NCI-H1694 treated with DMSO at 0.1 percent for 48 hours (cell line): ENCODE results near the gene CD58.

Experiments used
- DNase-seq: peaks from one replicate; lab custom pipeline; 2025; lab: John Stamatoyannopoulos, UW

CD58 gene

DNA sequence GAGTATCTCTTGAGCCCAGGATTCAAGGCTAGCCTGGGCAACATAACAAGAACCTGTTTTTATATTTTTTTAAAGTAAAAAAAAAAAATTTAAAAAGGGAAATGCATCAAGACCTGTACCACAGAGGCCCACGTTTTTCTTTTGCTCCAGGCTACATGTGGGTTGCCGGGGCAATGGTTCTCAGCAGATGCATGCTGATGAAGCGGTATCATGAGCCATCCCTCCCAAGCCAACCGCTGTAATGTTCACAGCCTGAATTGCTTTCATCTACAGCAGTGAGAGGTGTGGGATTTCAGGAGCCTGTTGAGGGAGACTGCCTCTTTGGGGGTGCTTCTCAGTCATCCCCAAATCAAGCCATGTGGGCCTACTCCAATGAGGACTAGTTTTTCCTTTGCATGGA is 60.5 kb downstream of the CD58 start:
- no peak for DNase-seq

DNA sequence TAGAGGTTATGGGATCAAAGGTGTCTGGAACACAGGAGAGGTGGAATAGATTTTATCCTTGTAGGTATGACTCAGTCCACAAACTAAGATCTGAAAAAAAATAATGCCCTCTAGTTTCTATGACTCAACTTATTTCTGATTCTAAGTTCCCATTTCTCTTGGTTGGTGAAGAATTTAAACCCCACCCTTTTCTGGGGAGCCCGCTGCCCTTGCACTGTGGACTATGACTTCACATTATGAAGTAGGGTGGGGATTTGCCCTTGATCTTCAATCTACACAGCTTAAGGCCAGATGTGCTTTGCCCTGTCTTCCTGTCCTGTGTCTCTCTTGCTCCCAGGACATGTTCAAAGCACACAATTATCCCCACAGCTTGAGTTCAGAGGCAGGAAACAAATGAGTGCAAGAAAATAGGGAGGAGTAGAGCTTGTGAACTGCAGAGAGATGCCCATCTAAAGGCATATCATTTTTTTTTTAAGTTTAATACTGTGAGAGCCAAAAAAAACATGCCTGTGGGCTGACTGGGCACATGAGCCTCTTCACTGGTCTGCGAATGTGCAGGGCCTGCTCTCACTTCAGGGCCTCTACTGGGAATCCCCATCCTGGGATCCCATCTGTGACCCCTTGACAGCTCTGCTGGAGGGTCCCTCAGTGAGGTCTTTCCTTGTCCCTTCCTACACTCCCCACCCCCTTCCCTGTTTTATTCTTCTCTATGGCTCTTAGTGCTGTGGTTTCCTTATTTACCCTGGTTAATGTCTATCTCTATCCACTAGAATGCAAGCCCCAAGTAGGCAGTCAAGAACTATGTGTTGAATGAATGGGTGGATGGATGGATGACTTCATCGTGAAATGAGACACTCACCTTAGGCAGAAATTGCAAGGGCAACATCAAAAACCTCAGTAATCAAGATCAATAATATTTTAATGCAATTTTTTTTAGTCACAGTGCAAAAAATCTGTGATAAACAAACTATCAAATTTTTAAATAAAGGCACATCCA is 61.5 kb downstream of the CD58 start:
- DNase-seq: no peak

DNA sequence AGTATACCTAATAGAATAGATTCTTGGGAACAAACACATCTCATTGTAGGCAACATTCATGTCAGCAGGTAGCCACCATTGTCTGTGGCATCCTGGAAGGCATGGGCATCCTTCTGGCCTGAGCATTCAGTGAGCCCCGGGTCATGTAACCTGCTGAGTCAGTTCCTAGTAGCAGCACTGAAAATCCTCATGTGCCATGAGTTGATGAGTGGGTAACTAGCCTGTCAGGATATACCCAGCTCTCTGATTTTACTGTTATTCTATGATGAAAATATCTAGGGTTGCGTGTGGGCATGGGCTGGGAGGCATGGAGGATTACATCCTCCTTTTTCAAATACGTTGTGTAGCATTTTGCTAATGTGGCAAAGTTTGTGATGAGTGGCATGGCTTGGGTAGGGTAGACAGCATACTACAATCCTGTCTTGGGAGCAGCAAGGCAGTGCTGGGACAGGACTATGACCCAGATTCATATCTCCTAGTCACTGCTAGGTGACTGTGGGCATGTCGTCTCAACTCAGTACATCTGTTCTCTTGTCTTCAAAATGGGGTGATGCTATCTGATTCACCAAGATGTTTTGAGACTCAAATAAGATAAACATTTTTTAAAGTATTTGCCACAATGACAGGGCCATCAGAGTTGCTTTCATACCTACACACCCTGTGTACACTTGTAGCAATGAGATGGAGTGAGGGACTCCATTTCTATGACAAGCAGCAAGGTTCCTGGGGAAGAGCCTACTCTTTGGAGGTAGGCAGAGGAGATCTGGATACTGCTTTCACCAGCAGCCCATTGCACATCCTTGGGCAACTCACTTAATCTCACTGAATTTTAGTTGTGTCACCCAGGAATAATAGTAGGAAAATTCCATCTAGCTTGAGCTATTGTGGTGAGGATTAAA is 62.5 kb downstream of the CD58 start:
- DNase-seq: no peak

DNA sequence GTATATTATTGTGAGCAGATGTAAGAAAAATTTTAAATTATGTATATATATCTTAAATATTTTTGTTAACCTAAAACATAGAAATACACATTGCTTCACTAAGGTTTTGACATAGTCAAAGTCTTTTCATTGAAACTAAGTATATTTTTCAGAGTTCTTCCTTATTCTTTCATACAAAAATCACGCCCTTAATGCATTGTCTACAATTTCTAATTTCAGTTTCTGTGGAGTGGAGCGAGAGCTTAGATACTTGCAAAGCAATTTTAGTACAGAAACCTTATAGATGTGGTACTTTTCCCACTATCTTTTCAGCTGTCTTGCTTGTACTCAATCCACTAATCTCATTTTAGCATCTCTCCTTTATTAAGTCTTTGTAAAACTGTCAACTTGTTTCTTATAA is 63.2 kb downstream of the CD58 start:
- no peak for DNase-seq

DNA sequence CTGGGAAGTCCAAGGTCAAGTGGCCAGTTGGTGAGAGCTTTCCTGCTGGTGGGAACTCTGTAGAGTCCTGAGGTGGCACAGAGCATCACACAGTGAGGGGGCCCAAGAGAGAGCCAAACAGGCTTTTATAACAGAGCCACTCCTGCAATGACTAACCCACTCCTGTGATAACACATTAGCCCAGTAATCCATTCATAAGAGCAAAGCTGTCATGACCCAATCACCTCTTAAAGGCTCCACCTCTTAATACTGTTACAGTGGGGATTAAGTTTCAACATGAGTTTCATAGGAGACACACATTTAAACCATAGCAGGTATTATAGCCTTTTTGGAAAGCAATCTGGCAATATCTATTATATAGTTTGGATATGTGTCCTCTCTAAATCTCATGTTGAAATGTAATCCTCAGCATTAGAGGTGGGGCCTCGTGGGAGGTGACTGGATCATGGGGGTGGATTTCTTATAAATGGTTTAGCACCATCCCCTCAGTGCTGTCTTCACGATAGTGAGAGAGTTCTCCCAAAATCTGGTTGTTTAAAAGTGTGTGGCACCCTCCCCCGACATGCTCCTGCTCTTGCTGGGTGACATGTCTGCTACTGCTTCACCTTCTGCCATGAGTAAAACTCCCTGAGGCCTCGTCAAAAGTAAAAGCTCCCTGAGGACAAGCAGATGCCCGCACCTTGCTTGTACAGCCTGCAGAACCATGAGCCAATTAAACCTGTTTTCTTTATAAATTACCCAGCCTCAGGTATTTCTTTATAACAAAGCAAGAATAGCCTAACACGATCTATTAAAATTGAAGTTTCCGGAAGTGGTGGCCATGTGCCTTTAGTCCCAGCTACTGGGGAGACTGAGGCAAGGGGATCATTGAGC is 64.5 kb downstream of the CD58 start:
- no peak for DNase-seq

DNA sequence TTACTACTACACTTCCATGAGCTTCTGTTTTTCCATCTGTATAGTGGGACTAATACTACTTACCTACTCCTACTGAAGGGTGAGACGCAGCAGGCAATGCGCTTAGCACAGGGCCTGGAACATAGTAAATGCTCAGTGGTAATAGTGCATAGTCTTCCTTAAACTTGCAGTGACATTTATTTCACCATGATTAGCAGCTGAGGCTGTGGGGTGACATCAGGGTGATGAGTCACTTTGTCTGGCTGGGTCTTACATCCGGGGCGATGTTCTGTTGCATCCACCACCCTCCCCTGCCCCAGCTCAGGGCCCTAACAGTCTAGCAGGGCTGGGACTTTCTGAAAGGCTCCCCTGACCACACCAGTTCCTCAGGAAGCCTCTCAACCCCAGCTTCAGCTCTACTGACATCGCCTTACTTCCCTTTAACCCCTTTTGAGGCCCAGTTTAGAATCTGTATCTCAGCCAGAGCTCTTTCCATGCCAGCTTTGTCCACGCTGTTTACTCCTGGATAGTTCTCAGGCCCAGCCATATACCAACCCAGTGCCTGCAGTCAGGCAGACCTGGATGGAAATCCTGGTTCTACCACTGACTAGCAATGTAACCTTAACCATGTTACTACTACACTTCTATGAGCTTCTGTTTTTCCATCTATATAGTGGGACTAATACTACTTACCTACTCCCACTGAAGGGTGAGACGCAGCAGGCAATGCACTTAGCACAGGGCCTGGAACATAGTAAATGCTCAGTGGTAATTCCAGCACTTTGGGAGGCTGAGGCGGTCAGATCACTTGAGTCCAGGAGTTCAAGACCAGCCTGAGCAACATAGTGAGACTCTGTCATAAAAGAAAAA is 66.3 kb downstream of the CD58 start:
- DNase-seq: no peak

DNA sequence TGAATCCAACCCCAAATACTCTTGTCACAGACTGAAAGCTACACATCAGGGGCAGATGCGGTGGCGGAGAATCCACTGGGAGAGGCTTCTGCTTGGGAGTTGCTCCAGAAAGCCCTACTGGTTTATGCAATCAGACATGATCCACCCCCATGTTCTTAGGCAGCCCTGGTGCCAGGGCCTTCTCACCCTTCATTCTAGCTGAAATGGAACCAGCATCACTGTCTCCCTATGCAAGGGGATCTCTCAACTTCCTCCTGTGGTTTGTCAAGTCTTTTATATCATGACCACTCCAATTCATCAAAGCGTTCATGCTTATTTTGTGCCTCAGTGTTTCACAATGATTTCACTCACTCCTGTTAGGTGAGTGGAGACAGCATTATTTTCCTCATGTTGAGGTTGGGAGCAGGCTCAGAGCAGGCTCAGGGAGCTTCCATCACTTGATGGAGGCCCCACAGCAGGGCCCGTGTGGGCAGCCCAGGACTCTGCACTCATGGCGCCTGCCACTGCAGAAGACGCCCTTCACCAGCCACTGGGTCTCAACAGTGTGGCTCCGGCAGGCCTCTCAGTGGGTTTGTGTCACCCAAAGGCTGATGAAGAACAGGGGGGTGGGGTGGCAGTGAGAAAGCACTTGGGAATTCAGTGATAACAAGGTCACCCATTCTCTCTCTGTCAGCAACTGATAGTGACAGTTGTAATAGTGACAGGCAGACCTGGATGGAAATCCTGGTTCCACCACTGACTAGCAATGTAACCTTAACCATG is 67.1 kb downstream of the CD58 start:
- DNase-seq: no peak

DNA sequence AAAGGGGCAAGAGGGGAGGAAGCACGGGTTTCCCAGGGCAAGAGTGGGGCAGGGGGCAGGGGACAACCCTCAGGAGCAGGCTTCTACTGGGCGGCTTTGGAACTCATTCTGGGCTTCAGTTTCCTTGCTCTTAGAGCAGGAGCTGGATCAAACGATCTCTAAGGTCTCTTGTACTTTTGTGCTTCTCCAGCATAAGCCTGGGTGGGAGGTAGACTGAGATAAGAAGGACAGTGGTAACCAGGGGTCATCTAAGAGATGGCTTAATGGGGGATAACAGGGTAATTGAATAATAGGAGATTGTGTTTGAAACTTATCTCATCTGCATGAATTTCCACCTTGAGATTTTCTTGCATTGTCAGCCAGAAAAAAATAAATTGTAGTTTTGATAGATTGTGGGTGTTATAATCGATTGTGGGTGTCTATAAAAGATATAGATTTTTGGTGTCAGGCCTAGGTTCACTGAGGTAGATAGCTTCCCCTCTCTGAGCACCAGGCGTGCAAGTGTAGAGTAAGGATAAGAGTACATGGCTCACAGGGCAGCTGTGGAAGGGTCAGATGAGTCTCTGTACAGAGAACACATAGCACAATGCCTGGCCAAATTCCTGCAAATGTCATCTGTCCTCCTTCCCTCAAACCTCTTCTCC is 68.0 kb downstream of the CD58 start:
- DNase-seq: no peak

DNA sequence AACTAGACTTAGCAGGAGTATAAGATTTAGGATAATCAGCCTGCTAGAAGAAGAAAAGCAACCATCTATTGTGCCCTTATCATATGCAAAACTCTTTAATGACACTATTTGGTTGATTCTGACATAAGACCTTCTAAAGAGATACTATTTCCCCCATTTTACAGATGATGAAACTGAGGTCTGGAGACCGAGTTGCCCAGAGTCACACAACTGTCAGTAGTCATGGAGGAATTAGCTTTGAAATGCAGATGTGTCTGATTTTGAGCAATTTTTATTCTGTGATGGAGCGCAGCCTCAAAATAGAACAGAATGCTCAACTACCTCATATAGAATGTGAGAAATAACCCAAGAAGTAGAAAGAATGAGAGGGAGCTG is 69.0 kb downstream of the CD58 start:
- DNase-seq: no peak

DNA sequence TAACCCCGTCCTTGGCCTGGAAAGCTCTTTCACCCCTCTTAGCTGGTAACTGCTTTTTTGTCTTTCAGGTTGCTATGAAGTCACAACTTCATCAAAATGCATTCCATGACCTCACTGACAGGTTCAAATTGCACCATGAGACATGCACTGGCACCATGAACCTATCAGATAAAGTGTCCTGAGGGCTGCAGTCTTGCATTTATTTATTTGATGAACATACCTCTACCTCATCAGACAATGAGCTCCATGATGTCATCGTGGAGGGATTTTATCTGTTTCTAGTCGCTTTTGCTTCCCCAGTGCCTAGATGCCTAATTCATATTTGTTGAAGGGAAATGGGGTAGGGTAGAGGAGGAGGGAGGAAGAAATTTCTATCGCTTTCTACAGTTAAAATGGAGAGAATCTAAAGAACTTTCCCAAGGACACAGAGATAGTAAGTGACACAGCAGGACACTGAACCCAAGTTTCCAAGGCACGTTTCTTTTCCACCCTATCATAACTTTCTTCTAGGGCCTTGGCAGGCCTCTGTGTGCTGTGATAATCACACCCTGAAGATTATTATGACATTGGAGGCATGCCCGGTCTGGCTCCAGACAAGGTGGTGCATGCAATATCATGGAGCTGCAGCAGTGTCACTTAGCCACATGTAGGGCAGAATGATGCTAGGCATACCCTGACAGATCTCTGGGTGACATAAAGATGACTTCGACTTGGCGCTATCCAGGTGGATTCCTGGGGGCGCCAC is 69.5 kb downstream of the CD58 start:
- DNase-seq: no peak

DNA sequence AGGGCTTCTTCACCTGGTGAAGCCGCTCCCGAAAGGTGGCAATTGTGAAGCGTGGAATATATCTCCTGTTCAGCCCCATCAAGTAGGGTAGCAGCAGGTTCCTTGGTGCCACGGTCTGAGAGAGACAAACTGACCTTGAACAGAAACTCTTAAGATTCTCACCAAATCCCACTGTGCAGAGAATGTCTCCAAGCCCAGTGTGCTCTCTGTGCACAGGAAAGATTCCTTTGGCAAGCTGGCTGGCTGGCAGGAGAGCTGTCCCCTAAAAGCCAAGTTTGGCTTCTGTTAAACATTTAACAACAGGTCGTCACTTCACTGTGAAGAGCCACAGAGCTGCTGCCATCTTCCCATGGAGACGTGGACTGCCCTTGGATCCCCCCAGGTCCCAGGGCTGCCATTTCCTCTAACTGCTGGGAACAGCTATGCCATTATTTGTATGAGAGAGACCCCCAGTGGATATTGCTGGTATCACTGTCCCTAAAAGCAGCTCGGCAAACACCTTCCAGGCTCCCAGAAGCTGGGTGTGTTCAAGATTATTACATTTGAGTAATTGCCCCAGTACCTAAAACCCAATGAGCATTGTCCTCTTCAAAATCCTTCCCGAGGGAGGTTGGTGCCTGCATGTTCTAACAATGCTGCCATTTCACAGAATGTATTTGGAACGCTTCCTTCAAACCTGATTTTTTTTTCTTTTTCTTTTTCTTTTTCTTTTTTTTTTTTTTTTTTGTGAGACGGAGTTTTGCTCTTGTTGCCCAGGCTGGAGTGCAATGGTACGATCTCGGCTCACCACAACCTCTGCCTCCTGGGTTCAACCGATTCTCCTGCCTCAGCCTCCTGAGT is 71.8 kb downstream of the CD58 start:
- peak; percentile 78 for DNase-seq

DNA sequence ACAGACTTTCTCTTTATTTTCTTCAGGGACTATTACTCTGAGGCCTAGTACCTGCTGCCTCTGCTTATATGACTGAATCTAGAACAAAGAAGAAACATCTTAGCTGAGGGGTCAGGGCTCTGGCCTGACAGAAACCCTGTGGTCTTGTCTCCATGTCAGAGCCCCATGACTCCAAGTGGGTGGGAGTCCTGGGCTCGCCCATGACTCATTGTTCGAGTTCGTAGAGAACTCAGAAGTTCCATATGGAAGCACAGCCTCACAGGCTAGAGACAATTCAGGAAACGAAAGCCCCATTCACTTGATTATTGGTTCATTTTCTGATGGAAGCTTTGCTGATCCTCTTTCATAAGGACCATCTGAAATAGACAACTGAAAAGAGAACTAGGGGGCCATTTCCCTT is 73.2 kb downstream of the CD58 start:
- DNase-seq: no peak

DNA sequence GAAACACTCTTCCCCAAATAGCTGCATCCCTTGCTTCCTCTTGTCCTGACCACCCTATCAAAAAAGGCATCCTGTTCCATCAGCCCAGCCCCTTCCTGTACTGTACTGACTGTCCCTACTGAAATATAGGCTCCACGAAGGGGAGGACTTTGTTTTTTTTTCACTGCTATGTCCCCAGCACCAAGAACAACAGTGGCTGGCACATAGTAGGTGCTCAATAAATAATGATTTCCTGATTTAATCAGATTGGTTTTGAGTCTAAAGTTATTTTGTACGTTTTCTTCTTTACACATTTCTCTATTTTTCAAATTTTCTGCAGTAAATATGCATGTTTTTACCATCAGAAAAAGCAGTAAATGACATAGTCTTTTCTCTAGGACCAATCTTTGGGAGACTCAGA is 73.9 kb downstream of the CD58 start:
- no peak for DNase-seq

DNA sequence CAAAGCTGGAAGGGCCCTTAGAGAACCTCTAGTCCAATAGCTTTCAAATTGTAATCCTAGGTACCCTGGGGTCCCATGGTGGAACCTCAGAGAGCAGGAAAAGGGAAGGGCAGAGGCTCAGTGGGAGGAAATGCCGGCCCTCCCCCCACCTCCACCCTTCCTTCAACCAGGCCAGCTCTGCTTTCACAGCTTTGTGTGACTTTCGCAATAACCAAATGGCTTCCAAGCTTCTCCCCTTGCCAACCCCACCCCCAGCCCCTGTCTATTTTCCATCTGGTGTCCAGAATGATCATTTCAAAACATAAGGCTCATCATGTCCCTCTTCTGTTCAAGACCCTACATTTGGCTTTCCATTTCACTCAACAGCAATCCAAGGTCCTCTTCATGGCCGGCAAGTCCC is 74.4 kb downstream of the CD58 start:
- DNase-seq: no peak

DNA sequence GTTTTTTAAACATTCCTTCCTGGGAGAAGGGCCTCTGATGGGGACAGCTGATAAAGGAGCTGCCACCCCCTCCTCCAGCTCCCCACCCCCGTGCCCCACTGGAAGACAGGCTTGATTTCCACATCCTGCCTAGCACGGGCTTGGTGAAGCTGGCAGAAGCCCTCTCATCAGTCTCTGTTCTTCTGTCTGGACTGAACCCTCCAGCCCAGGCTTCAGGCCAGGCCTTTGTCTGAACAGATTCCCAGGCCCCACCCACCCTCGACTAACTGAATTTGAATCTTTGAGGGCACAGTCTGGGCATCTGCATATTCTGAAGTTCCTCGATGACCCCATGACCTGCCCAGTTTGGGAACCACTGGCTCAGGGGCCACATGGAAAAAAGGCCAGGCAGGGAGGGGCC is 75.3 kb downstream of the CD58 start:
- no peak for DNase-seq

DNA sequence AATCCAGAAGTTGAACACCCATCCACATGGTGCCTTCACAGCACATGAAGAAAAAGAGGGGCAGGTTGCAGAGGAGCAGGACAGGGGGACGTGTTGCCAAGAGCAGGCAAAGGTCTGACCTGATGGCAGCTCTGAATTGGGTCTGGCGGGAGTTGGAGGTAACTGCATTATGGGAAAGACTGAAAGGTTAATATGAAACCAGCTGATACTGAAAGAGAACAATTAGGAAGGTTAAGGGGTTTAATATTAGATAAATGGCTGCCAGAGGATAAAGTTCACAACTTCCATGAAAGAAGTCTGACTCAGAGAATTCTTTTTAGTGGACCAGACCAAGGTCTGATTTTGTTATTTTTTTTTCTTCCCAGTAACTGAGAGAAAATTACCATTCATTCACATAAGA is 76.1 kb downstream of the CD58 start:
- no peak for DNase-seq

DNA sequence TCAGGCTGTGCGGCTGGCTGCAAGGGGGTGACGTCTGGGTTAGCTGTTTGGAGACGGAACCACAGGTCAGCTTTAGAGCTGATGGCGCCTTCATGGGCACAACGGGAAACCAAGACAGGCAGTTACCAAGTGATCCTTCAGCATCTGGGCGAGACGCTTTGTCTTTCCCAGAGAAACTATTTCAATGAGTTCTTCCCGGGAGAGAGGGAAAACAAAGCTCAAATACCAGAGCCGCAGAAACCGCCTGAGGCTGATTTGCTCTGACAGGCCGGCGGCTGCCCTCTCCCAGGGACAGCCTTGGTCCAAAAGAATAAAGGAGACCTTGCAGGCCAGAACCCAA is 76.5 kb downstream of the CD58 start:
- DNase-seq: no peak
